ENCODE results near the gene GLYR1. TPM values are rescaled to one million over a fixed set of nuclear protein-coding genes. Genes with fewer than 3 reads are reported as not detected.

The GLYR1 gene
- polyA plus RNA-seq, 1 donor (not counting 4 experiments of a cell fraction or from before 2014, with no cell fraction given) = 42.6 TPM

DNA sequence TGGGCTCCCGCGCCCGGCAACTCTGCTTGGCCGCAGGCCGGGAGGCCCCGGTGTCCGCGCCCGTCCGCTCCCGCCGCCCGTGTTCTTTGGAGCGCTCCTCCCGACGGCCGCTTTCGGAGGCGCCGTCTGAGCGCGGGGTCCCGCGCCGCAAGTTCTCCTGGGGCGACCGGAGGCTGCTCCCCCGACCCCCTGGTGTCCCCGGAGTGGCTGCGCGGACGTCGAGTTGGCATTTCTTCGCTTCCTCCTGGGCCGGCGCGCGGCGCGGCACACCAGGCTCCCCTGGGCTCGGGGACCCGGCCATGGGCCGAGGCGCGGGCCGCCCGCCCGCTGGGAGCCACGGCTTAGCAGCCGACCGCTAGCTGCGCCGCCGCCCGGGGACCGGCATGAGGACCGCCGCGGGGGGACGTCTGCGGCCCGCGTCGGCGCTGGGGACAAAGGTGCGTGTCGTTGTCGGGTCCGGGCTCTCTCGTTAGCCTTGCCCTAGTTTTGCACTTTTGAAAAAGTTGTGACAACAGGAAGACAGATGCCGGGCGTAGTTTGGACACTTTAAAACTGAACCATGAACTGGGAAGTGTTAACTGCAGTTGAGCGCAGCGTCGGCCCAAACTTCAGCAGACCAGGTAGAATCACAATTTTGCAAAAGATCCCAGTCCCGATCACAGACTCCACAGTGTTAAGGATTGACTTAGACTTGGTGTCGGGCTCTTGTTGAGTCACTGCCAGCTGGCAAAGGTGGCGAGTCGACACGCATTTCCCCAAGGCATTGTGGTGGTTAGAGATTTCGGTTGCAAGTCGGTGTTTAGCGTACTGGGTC, 893 bp upstream of the GLYR1 start:
- TF ChIP-seq EZH2 (IDR thresholded peaks at IDR 0.05; ENCODE audit: low read length) (no peak), CTCF (optimal IDR thresholded peaks at IDR 0.05 in 1 of 3, IDR thresholded peaks at IDR 0.05 in 1 of 3, conservative IDR thresholded peaks at IDR 0.05 in 1 of 3; ENCODE audit: extremely low read depth in 1 of 3, insufficient read depth in 2 of 3, low read length in 3 of 3) (no peak)
- no peaks in the 10 kb centered on the region for H4K20me1 ChIP-seq (ENCODE audit: control insufficient read depth, extremely low read depth, insufficient read depth, low read length)
- no peaks in the 10 kb centered on the region for H3K27me3 ChIP-seq (ENCODE audit: control insufficient read depth, extremely low read depth, insufficient read depth, low read length)
- H3K79me2 ChIP-seq (ENCODE audit: control insufficient read depth, insufficient read depth, low read length) = peaks cover 87% of the 10 kb centered on the region
- dilution Hi-C loops (cut with MboI; ENCODE audit: extremely low pct_ligation_motif_present, low sequenced_read_pairs) = no loop called here
- peak overlapping the region; percentile 86 for H3K4me2 ChIP-seq (ENCODE audit: control insufficient read depth, extremely low read depth, insufficient read depth, low read depth, low read length)
- peak overlapping the region; percentile 49 for H2AFZ ChIP-seq (ENCODE audit: control insufficient read depth, low read length)
- H3K4me1 ChIP-seq (ENCODE audit: control insufficient read depth, extremely low read depth, insufficient read depth, low read length) = peaks cover 45% of the 10 kb centered on the region
- FAIRE-seq (no peak), DNase-seq (ENCODE audit: low read depth, low spot score) (no peak)
- no peaks in the 10 kb centered on the region for H3K9me3 ChIP-seq (ENCODE audit: control insufficient read depth, low read depth, low read length)
- H3K27ac ChIP-seq (ENCODE audit: control insufficient read depth, insufficient read depth, low read length) = peak overlapping the region; percentile 75
- H3K4me3 ChIP-seq (ENCODE audit: control insufficient read depth in 2 of 3, extremely low read depth in 1 of 3, insufficient read depth in 2 of 3, low read depth in 1 of 3, low read length in 3 of 3) = peak overlapping the region; percentile 81 to 97 (median 94)
- peaks cover 5% of the 10 kb centered on the region for H3K9me1 ChIP-seq (ENCODE audit: control insufficient read depth, extremely low read depth, insufficient read depth, low read length)
- H3K36me3 ChIP-seq (ENCODE audit: control insufficient read depth in 2 of 2, extremely low read depth in 1 of 2, insufficient read depth in 2 of 2, low read length in 2 of 2) = peaks cover 10 to 18% of the 10 kb centered on the region in 2 experiments
- H3K9ac ChIP-seq (ENCODE audit: control insufficient read depth, extremely low read depth, insufficient read depth, low read length) = peak overlapping the region; percentile 85

- no peak for FAIRE-seq
- H3K79me2 ChIP-seq (ENCODE audit: control insufficient read depth, insufficient read depth, low read length) = peaks cover 76% of the 10 kb centered on the region
- peaks cover 32% of the 10 kb centered on the region for H3K4me1 ChIP-seq (ENCODE audit: control insufficient read depth, extremely low read depth, insufficient read depth, low read length)
- peak overlapping the region; percentile 75 for H3K27ac ChIP-seq (ENCODE audit: control insufficient read depth, insufficient read depth, low read length)
- peaks cover 11 to 19% of the 10 kb centered on the region in 2 experiments for H3K36me3 ChIP-seq (ENCODE audit: control insufficient read depth in 2 of 2, extremely low read depth in 1 of 2, insufficient read depth in 2 of 2, low read length in 2 of 2)
- H3K9me3 ChIP-seq (ENCODE audit: control insufficient read depth, low read depth, low read length) = no peaks in the 10 kb centered on the region
- H3K4me3 ChIP-seq (ENCODE audit: control insufficient read depth in 2 of 3, extremely low read depth in 1 of 3, insufficient read depth in 2 of 3, low read depth in 1 of 3, low read length in 3 of 3) = peak overlapping the region; percentile 68 to 94 (median 89)
- H3K4me2 ChIP-seq (ENCODE audit: control insufficient read depth, extremely low read depth, insufficient read depth, low read depth, low read length) = peak overlapping the region; percentile 93
- no peaks in the 10 kb centered on the region for H4K20me1 ChIP-seq (ENCODE audit: control insufficient read depth, extremely low read depth, insufficient read depth, low read length)
- no peak for DNase-seq (ENCODE audit: low read depth, low spot score)
- peak overlapping the region; percentile 45 for H2AFZ ChIP-seq (ENCODE audit: control insufficient read depth, low read length)
- dilution Hi-C loops (cut with MboI; ENCODE audit: extremely low pct_ligation_motif_present, low sequenced_read_pairs) = no loop called here
- peak overlapping the region; percentile 85 for H3K9ac ChIP-seq (ENCODE audit: control insufficient read depth, extremely low read depth, insufficient read depth, low read length)
- H3K9me1 ChIP-seq (ENCODE audit: control insufficient read depth, extremely low read depth, insufficient read depth, low read length) = peaks cover 4% of the 10 kb centered on the region
- no peaks in the 10 kb centered on the region for H3K27me3 ChIP-seq (ENCODE audit: control insufficient read depth, extremely low read depth, insufficient read depth, low read length)
- TF ChIP-seq CTCF (optimal IDR thresholded peaks at IDR 0.05 in 1 of 3, IDR thresholded peaks at IDR 0.05 in 1 of 3, conservative IDR thresholded peaks at IDR 0.05 in 1 of 3; ENCODE audit: extremely low read depth in 1 of 3, insufficient read depth in 2 of 3, low read length in 3 of 3) = no peak
- TF ChIP-seq EZH2 (IDR thresholded peaks at IDR 0.05; ENCODE audit: low read length) = no peak
These were observed 586 bp downstream of the GLYR1 start for GRCh38 chr16:4846503-4846900.
